Measurements from ENCODE around the gene RALA. TPM values are rescaled to one million over a fixed set of nuclear protein-coding genes. Genes with fewer than 3 reads are reported as not detected.

The RALA gene
- total and polyA plus RNA-seq, 4 donors: 5.7 to 18.8 (median 9.2) TPM

GRCh38 chr7:39615350-39615975 lies 7.9 kb upstream of the RALA start:
- Histone ChIP-seq H3K4me3 (ENCODE audit: low read depth in 1 of 3, low read length in 3 of 3) (no peak overlapping the region), H3K4me1 (ENCODE audit: control insufficient read depth in 4 of 4, insufficient read depth in 4 of 4, low read length in 3 of 4) (no peaks in the 10 kb centered on the region), H3K36me3 (ENCODE audit: control insufficient read depth in 4 of 4, insufficient read depth in 3 of 4, low read depth in 1 of 4, low read length in 3 of 4) (no peaks in the 10 kb centered on the region), H3K9me3 (ENCODE audit: control insufficient read depth in 4 of 4, low read length in 3 of 4) (no peaks in the 10 kb centered on the region), H3K27ac (ENCODE audit: low read depth in 1 of 2, low read length in 2 of 2) (no peak overlapping the region), H3K9ac (ENCODE audit: low read depth in 1 of 2, low read length in 2 of 2) (no peak overlapping the region), H3K27me3 (ENCODE audit: control insufficient read depth in 4 of 4, insufficient read depth in 4 of 4, low read length in 3 of 4) (no peaks in the 10 kb centered on the region)
- WGBS: 75% methylated on average over 1 of the region's 1 CpG
- no peak for DNase-seq (ENCODE audit: low spot score)
- no peak for TF ChIP-seq CTCF (IDR thresholded peaks at IDR 0.05; ENCODE audit: low read depth, low read length, missing input control)
- no peak for TF ChIP-seq TAF1 (conservative IDR thresholded peaks at IDR 0.05)
- TF ChIP-seq SP1 (IDR thresholded peaks at IDR 0.05): no peak
- no peak for TF ChIP-seq RXRA (IDR thresholded peaks at IDR 0.05)
- TF ChIP-seq NR2F2 (IDR thresholded peaks at IDR 0.05): no peak
- TF ChIP-seq FOXA2 (IDR thresholded peaks at IDR 0.05): no peak
- no peak for TF ChIP-seq ZBTB33 (IDR thresholded peaks at IDR 0.05)
- no peak for TF ChIP-seq YY1 (IDR thresholded peaks at IDR 0.05)
- no peak for TF ChIP-seq FOXA1 (IDR thresholded peaks at IDR 0.05)
- no peak for TF ChIP-seq REST (IDR thresholded peaks at IDR 0.05)
- TF ChIP-seq ATF3 (IDR thresholded peaks at IDR 0.05): no peak

- TF ChIP-seq JUND (IDR thresholded peaks at IDR 0.05) (no peak), RXRA (IDR thresholded peaks at IDR 0.05) (no peak), RAD21 (IDR thresholded peaks at IDR 0.05) (no peak), TAF1 (conservative IDR thresholded peaks at IDR 0.05) (no peak), HNF4G (IDR thresholded peaks at IDR 0.05) (no peak), CTCF (IDR thresholded peaks at IDR 0.05; ENCODE audit: low read depth, low read length, missing input control) (no peak), FOXA2 (IDR thresholded peaks at IDR 0.05) (no peak), ZBTB33 (IDR thresholded peaks at IDR 0.05) (no peak)
- WGBS: 41% methylated on average over 1 of the region's 1 CpG
- H3K4me1 ChIP-seq (ENCODE audit: control insufficient read depth in 4 of 4, insufficient read depth in 4 of 4, low read length in 3 of 4): no peaks in the 10 kb centered on the region
- H3K36me3 ChIP-seq (ENCODE audit: control insufficient read depth in 4 of 4, insufficient read depth in 3 of 4, low read depth in 1 of 4, low read length in 3 of 4): no peaks in the 10 kb centered on the region
- DNase-seq (ENCODE audit: low spot score): no peak
- H3K27me3 ChIP-seq (ENCODE audit: control insufficient read depth in 4 of 4, insufficient read depth in 4 of 4, low read length in 3 of 4): no peaks in the 10 kb centered on the region
- H3K27ac ChIP-seq (ENCODE audit: low read depth in 1 of 2, low read length in 2 of 2): no peak overlapping the region
- no peak overlapping the region for H3K9ac ChIP-seq (ENCODE audit: low read depth in 1 of 2, low read length in 2 of 2)
- H3K4me3 ChIP-seq (ENCODE audit: low read depth in 1 of 3, low read length in 3 of 3): no peak overlapping the region
- H3K9me3 ChIP-seq (ENCODE audit: control insufficient read depth in 4 of 4, low read length in 3 of 4): no peaks in the 10 kb centered on the region
Observed at GRCh38 chr7:39616138-39616537, 7.2 kb upstream of the RALA start.

All from liver (tissue), 9 donors.